WTC11 (cell line): Measurements from ENCODE around the gene RELL1.

Experiments
- CTCF ChIP-seq: fragments of 200-600 bp; IDR thresholded peaks from 2 replicates; pipeline ENCODE4 v1.8.0; 2022; ENCODE audit warnings: antibody characterized with exemption
- ETV6 ChIP-seq: sonication (generic); formaldehyde crosslinking; IDR thresholded peaks from 2 replicates; pipeline ENCODE4 v1.8.1; 2022; ENCODE audit warnings: mild to moderate bottlenecking, missing genetic modification reagents
- HMGXB4 ChIP-seq: sonication (generic); formaldehyde crosslinking; IDR thresholded peaks from 2 replicates; pipeline ENCODE4 v1.8.1; 2023; ENCODE audit warnings: mild to moderate bottlenecking, moderate library complexity, missing genetic modification reagents
- MAX ChIP-seq: sonication (generic); formaldehyde crosslinking; IDR thresholded peaks from 2 replicates; pipeline ENCODE4 v1.8.0; 2022; ENCODE audit warnings: mild to moderate bottlenecking, missing genetic modification reagents
- NFE2L1 ChIP-seq: sonication (generic); formaldehyde crosslinking; IDR thresholded peaks from 2 replicates; pipeline ENCODE4 v1.8.1; 2023; ENCODE audit warnings: missing genetic modification reagents
- NFYB ChIP-seq: sonication (generic); formaldehyde crosslinking; conservative IDR thresholded peaks from 2 replicates; pipeline ENCODE4 v1.8.0; 2022; ENCODE audit warnings: low read depth, missing genetic modification reagents
- NR1H2 ChIP-seq: sonication (generic); formaldehyde crosslinking; IDR thresholded peaks from 2 replicates; pipeline ENCODE4 v1.9.0; 2021; ENCODE audit warnings: mild to moderate bottlenecking, moderate library complexity, missing genetic modification reagents
- NR2C2 ChIP-seq: sonication (generic); formaldehyde crosslinking; IDR thresholded peaks from 2 replicates; pipeline ENCODE4 v1.8.0; 2022; ENCODE audit warnings: mild to moderate bottlenecking, missing genetic modification reagents
- PREB ChIP-seq: sonication (generic); formaldehyde crosslinking; IDR thresholded peaks from 2 replicates; pipeline ENCODE4 v1.8.1; 2022; ENCODE audit warnings: mild to moderate bottlenecking, missing genetic modification reagents, moderate library complexity, borderline replicate concordance
- SP1 ChIP-seq: sonication (generic); formaldehyde crosslinking; conservative IDR thresholded peaks from 2 replicates; pipeline ENCODE4 v1.8.1; 2022; ENCODE audit warnings: missing genetic modification reagents
- USF2 ChIP-seq: sonication (generic); formaldehyde crosslinking; IDR thresholded peaks from 2 replicates; pipeline ENCODE4 v1.8.1; 2023; ENCODE audit warnings: mild to moderate bottlenecking, missing genetic modification reagents, moderate library complexity
- ZNF317 ChIP-seq: sonication (generic); formaldehyde crosslinking; IDR thresholded peaks from 2 replicates; pipeline ENCODE4 v1.8.1; 2023; ENCODE audit warnings: low read depth, mild to moderate bottlenecking, moderate library complexity, missing genetic modification reagents, borderline replicate concordance
- ZNF423 ChIP-seq: fragments of 250-450 bp; sonication (Bioruptor Pico); IDR thresholded peaks from 2 replicates; pipeline ENCODE4 v2.1.2; 2022; ENCODE audit warnings: mild to moderate bottlenecking, moderate library complexity
- ZNF671 ChIP-seq: fragments of 250-450 bp; sonication (Bioruptor Pico); IDR thresholded peaks from 2 replicates; pipeline ENCODE4 v1.8.0; 2021; ENCODE audit warnings: mild to moderate bottlenecking

GRCh38 chr4:37603070-37603468 is 83.1 kb downstream of the RELL1 start:
- TF ChIP-seq PREB (CRISPR knock-in tag) (no peak), NR2C2 (CRISPR knock-in tag) (no peak), CTCF (peak; percentile 97), MAX (CRISPR knock-in tag) (peak; percentile 54), SP1 (CRISPR knock-in tag) (no peak), ETV6 (no peak), ZNF671 (CRISPR knock-in tag) (no peak), ZNF317 (CRISPR knock-in tag) (no peak), HMGXB4 (CRISPR knock-in tag) (no peak), USF2 (CRISPR knock-in tag) (no peak), NR1H2 (no peak), NFE2L1 (CRISPR knock-in tag) (no peak), NFYB (CRISPR knock-in tag) (no peak), ZNF423 (CRISPR knock-in tag) (no peak)
